GM18870 (cell line): Measurements from ENCODE around the gene PNKP.

ENCODE experiments used
- ATAC-seq: cut with Tn5 transposase; IDR thresholded peaks from one replicate; pipeline ENCODE4 v1.9.1; 2021; ENCODE audit warnings: moderate library complexity; ENCODE audit not compliant: unreplicated experiment

The PNKP gene

GRCh38 chr19:49866933-49867782 is at the start of gene PNKP:
PNKP (minus strand) TSS chr19:49867576; CDS start chr19:49867204, 372 bp downstream.
- peak; percentile 32 for ATAC-seq

GRCh38 chr19:49915271-49915670 is 47.9 kb upstream of the PNKP start:
- ATAC-seq = no peak

- no peak for ATAC-seq
These were observed 46.3 kb upstream of the PNKP start for GRCh38 chr19:49913720-49914119.

GRCh38 chr19:49912965-49913685 is 45.7 kb upstream of the PNKP start:
- ATAC-seq = no peak

GRCh38 chr19:49911381-49912145 is 44.2 kb upstream of the PNKP start:
- ATAC-seq = no peak

GRCh38 chr19:49910179-49910578 is 42.8 kb upstream of the PNKP start:
- ATAC-seq = no peak

- ATAC-seq = no peak
These were observed 41.4 kb upstream of the PNKP start for GRCh38 chr19:49908480-49909420.

GRCh38 chr19:49907745-49908446 is 40.5 kb upstream of the PNKP start:
- ATAC-seq = no peak

- no peak for ATAC-seq
These were observed 39.6 kb upstream of the PNKP start for GRCh38 chr19:49906879-49907564.

GRCh38 chr19:49904136-49904535 is 36.8 kb upstream of the PNKP start:
- no peak for ATAC-seq

- ATAC-seq = peak; percentile 50
These were observed 29.7 kb upstream of the PNKP start, which contains the start of gene IL4I1 for GRCh38 chr19:49896863-49897621. IL4I1 (minus strand) TSS chr19:49896887; CDS start chr19:49896160, 727 bp downstream.

- ATAC-seq = no peak
These were observed 28.4 kb upstream of the PNKP start for GRCh38 chr19:49895566-49896297.

- no peak for ATAC-seq
These were observed 27.6 kb upstream of the PNKP start for GRCh38 chr19:49894879-49895565.

- no peak for ATAC-seq
These were observed 26.8 kb upstream of the PNKP start for GRCh38 chr19:49894011-49894664.

- no peak for ATAC-seq
These were observed 25.3 kb upstream of the PNKP start for GRCh38 chr19:49892716-49893115.

GRCh38 chr19:49891393-49891792 is 24.0 kb upstream of the PNKP start:
- ATAC-seq = no peak
